SW480 (cell line): ENCODE results near the gene TMED1.
"Not testable (repeated sequence)": the region's sequence is repeated elsewhere in the genome, so short reads cannot be mapped to it uniquely, and the experiment has no call there.

Experiments used
- DNase-seq: peaks from one replicate; pipeline ENCODE4 v3.0.0-alpha.2; 2016; ENCODE audit warnings: low spot score

Gene TMED1

GRCh38 chr19:10835754-10836478, at the start of gene TMED1:
TMED1 (minus strand) TSS chr19:10836212; CDS start chr19:10836191, 21 bp downstream.
- DNase-seq, result peak; percentile 100

GRCh38 chr19:10885201-10886169, 49.5 kb upstream of the TMED1 start:
- DNase-seq, result no peak

- no peak for DNase-seq
These were observed 48.3 kb upstream of the TMED1 start for GRCh38 chr19:10884274-10884673.

- DNase-seq, result no peak
These were observed 46.1 kb upstream of the TMED1 start for GRCh38 chr19:10882108-10882457.

- no peak for DNase-seq
These were observed 45.5 kb upstream of the TMED1 start for GRCh38 chr19:10881403-10882107.

- no peak for DNase-seq
These were observed 42.2 kb upstream of the TMED1 start for GRCh38 chr19:10878253-10878652.

- not testable (repeated sequence) for DNase-seq
These were observed 41.6 kb upstream of the TMED1 start for GRCh38 chr19:10877608-10878007.

- no peak for DNase-seq
These were observed 40.6 kb upstream of the TMED1 start for GRCh38 chr19:10876459-10877240.

GRCh38 chr19:10874024-10874423, 38.0 kb upstream of the TMED1 start:
- no peak for DNase-seq

- no peak for DNase-seq
These were observed 36.6 kb upstream of the TMED1 start for GRCh38 chr19:10872546-10873107.

GRCh38 chr19:10871711-10872545, 35.9 kb upstream of the TMED1 start:
- DNase-seq, result no peak

- DNase-seq, result peak; percentile 95
These were observed 35.1 kb upstream of the TMED1 start, which contains the start of gene CARM1 for GRCh38 chr19:10870955-10871603. CARM1 (plus strand) TSS chr19:10871553; CDS start chr19:10871703, 150 bp downstream.

- DNase-seq, result no peak
These were observed 34.5 kb upstream of the TMED1 start for GRCh38 chr19:10870501-10870954.

- not testable (repeated sequence) for DNase-seq
These were observed 33.9 kb upstream of the TMED1 start for GRCh38 chr19:10869872-10870311.

GRCh38 chr19:10868872-10869547, 33.0 kb upstream of the TMED1 start:
- no peak for DNase-seq

GRCh38 chr19:10866495-10866894, 30.5 kb upstream of the TMED1 start:
- no peak for DNase-seq

GRCh38 chr19:10864538-10864899, 28.5 kb upstream of the TMED1 start:
- peak; percentile 74 for DNase-seq

- DNase-seq, result no peak
These were observed 27.2 kb upstream of the TMED1 start for GRCh38 chr19:10863107-10863717.
